Uterus (tissue), 2 donors: ENCODE measurements around the gene SMTNL1.

ENCODE experiments used
- CTCF ChIP-seq, 4 experiments: fragments of 200-600 bp in 2 of 4; fragments of 450-650 bp in 2 of 4; sonication (generic) in 2 of 4; IDR thresholded peaks; one replicate each; pipeline ENCODE4 v1.5.1; 2016 to 2019; ENCODE audit warnings: antibody characterized with exemption in 4 of 4, mild to moderate bottlenecking in 2 of 4, moderate library complexity in 1 of 4
- POLR2A ChIP-seq, 2 donors: fragments of 450-650 bp; IDR thresholded peaks; one replicate each; pipeline ENCODE4 v1.6.1; 2016; ENCODE audit warnings: antibody characterized with exemption in 2 of 2, mild to moderate bottlenecking in 1 of 2, moderate library complexity in 1 of 2

DNA sequence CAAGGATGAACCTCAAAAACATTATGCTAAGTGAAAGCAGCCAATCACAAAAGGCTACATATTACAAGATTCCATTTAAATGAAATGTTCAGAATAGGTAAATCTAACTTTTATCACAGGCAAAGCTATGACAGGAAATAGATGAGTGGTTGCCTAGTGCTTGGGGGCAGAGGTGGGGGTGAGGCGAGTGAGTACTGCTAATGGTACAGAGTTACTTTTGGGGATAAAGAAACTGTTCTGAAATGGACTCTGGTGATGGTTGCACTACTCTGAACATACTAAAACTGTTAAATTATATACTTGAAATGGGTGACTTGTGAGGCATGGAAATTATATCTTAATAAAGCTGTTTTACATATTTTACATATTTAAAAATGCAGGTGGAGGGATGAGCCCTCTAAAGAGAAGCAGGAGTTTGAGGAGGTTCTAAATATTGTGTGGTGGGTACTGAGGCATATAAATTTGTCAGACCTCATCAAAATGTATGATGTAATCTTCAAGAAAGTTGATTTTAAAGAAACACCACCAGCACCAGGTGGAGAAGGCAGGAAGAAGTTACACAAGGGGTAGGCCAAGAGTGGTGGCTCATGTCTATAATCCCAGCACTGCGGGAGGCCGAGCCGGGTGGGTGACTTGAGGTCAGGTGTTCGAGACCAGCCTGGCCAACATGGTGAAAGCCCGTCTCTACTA lies 25.5 kb upstream of the SMTNL1 start:
- TF ChIP-seq CTCF (IDR thresholded peaks at IDR 0.05): no peak
- TF ChIP-seq POLR2A (IDR thresholded peaks at IDR 0.05): no peak
